Islet precursor cell (in vitro differentiated cells): ENCODE data around the gene POLR3K.

ENCODE experiments used
- DNase-seq: peaks from one replicate; pipeline ENCODE4 v3.0.0-alpha.2; 2018

POLR3K gene

DNA sequence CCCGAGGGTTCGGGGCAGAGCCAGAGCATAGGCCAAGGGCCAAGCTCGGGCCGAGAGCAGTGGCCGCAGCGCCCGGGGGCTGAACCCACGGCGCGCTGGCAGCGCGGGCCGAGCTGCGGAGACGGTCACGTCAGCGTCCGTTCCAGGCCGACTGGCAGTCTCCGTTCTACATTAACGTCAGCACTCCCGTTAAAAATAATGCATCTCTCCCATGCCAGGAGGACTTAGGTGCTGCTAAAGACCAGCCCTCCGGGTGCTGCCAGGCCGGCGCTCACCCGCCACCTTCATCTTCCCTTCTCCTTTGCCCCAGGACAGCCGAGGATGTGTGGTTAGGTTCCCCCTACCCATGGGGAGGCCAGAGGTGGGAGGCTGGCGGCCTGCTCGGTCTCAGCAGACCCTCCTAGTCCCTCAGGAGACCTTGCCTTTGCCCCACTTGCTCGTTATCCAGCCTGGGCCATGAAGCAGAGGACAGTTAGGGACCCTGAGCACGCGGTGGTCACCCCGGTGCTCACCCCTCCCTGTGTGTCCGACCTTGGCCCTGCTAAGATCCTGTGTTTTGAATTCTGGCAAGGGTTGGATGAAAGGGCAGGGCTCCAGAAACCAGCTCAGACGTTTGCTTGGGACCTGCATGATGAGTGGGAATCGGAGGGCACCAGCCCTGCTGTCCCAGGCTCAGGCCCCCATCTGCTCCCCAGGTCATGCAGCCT, 25.2 kb upstream of the POLR3K start:
- no peak for DNase-seq

DNA sequence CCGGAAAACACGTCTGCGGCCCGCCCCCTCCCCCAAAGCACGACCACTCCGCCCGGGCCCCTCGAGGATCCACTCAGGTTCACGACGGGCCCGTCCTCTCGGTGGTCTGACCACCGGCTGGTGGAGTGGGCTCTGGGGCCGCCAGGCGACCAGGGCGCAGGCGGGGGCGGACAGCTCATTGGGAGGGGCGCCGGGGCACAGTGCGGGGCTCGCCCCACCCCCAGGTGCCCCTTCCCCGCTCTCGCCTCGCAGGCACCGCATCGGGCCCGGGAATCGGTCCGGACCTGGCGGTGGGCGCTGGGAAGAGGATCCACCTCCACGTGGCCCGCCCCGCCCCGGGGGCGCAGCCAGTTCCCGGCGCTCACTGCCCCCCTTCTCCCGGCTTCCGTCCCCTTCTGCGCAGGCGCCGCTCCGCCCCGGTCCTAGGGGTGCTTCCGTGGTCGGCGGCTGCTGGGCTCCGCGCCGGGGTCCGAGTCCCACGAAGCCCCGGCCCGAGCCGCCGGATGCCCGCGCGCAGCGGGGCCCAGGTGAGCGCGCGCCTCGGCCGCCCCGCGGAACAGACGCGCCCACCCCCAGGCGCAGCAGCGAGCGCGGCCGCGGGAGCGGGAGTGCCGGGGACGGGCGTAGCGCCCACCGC, 24.5 kb upstream of the POLR3K start, which contains the start of gene MPG:
Gene MPG, plus strand, starts transcription at position 419 of the 637 bp plus-strand sequence. Its CDS starts 85 bp downstream, at position 504.
- peak; percentile 89 for DNase-seq

DNA sequence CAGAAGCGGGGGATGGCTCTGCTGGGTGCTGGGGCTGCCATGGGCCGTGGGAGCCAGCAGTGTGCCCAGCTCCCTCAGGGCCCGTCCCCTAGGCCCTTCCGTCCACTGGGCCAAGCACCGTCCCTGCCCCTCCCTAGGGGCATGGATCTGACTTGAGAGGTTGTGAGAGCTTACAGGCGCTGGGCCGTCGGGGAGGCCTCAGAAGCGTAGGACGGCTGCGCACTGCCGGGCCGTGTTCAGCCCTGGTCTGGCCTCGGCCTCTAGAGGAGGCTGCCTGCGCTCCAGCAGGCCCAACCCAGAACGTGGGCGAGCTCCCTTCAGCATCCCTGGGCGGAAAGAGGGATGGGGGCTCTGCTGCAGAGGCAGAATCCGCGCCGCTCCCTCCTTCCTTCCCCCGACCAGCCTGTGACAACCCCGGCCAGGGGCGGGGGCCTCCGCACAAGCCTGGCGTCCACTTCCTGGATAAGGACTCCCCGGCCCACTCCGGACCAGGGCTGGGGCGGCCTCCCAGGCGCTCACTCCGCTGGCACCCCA, 23.9 kb upstream of the POLR3K start:
- peak; percentile 86 for DNase-seq

DNA sequence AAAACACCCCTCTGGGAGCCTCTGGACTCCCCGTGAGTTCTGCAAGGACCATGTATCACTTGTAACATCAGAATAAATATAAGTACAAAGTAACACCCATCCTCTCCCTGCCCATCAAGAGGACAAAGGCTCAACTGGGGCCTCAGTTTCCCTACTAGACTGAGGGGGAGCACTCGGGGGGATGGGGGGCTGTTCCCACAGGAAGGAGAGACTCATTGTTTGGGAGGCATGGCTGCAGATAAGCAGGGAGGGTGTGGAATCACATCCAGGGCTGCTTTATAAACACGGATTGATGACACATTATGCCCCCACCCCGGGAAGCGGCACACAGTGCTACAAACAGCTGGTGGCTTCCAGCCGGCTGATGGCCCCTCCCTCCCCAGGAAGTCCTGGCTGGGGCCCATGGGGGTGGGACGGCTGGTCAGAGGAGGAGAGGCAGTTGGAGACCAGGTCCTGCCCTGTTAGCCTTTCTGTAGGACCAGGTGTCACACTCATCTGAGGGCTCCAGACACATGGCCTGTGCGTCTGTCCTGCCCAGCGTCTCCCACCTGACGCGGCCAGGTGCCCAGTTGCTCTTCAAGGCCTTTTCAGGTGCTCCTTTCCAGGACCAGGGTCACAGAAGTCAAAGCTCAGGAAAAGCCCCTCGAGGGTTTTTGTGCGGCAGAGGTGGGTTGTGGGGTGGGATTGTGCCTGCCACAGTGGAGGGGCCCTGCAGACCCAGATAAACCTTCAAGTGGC, 23.3 kb upstream of the POLR3K start:
- no peak for DNase-seq

DNA sequence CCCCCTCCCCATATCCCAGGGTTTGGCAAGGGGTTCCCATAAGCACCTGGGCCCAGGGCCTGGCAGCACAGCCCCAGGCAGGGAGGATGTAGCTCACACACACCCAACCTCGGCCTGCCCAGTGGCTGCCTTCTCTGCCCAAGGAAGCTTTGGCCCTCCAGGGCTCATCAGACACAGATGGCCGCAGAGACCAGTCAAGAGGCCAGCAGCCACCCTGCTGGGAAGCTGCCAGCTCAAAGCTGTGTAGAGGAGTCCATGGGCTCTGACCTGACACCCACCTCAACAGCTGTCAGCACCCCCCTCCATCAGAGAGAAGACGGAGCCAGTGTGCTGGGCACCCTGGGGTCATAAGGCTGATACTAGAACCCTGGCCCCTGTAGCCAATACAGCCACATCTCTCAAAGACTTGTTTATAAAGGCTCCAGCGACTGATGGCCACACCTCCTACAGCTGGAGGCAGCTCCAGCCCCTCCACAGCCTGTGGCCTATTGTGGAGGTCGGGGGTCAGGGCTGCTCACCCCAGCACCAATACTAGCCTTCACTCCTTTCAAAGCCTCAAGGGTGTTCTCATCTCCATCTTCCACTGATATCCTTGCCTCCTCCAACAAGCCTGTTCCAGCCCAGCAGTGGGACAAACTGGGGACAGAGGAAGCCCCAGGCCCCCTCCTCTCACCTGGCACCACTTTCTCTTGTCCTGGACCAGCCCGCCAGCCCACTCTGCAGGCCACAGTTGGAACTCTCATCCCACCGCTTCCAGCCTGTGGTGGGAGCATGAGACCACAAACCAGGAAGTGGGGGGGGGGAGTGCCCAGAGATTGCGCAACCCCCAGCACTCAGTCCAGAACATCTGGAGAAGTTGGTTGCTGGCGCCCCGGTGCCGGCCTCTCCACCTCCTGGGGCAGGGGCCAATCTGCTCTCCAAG, 22.4 kb upstream of the POLR3K start:
- peak; percentile 84 for DNase-seq

DNA sequence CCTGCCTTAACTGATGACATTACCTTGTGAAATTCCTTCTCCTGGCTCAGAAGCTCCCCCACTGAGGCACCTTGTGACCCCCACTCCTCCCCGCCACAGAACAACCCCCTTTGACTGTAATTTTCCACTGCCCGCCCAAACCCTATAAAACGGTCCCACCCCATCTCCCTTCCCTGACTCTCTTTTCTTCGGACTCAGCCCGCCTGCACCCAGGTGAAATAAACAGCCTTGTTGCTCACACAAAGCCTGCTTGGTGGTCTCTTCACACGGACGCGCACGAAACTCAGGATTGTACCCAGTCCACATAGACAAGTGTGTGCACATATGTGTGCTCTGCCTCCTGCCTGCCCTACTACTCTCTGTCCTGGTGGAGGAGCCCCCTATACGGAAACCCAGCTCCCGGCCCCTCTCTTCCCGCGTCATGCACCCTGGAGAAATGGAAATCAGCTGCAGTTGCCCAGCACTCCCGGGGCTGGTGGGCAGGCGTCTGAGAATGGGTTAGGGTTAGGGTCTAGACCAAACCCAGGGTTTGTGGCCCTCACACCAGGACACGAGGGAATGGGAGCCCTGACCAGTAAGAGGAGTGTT, 21.4 kb upstream of the POLR3K start:
- DNase-seq: no peak

DNA sequence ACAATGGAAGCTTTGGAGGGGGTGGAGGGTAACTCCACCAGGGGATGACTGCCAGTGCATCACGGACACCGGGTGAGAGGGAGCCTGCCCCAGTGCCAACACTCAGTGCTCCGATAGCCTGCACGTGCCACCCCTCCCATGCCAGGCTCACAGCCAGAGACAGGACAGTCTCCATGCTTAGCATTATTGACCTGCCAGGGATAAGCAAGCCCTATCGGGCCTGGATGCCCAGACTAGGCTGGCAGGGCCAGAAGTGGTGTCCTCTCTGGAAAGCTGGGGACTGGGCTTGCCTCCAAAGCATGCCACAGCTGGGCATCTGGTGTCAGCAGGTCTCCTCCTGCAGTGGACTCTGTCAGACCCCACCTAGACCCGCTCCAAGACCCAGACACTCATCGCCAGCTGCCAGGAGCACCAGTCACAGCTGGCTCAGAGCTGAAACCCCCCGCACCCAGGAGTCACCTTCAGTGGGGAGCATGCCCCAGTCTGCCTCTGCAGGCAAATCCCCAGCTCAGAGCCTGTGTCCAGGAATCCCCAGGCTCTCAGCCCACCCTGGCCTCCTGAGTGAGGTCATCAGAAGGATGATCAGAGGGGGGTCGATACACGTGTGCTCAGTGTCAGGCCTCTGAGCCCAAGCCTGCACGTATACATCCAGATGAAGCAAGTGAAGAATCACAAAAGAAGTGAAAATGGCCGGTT, 20.8 kb upstream of the POLR3K start:
- DNase-seq: no peak

DNA sequence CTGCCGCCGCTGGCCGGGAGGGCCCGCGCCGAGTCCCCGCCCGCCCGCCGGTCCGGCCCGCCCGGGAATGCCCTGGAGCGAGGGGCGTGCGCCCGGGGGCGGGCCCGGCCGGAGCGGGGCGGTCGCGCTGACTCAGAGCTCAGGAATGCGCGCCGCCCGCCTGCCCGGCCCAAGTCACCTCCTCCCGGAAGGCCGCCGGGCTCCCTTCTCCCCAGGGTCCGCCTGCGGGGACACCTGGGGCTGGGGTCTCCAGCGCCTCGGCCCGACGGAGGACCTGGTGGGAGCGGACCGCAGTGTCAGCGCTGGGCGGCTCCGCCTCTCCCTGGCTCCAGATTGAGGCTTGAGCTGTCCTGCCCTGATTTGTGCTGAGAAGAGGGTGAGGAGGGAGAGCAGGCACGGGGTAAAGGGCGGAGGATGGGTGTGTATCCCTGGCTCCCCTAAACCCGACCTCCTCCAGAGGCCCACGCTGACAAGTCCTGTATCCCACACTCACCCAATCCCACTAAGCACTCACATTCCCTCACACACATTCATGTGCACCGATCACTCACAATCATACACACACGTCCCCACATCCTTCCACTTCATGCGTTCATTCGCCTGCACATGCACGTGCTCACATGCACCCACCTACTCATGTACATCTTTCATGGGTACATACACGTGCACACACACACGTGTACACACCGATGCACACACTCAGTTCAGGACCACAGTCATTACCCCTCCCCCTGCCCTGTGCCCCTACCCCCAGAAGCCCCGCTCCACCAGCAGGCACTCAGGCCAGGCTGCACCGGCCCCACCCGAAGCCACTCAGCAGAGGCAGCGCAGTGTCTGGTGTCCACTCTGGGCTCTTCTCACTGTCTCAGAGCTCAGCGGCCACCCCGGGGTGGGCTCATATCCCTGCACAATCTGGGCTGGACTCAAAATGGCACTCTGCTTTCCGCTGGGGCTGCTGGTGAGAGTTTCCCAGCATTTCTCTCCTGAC, 19.4 kb upstream of the POLR3K start, which contains the start of gene RHBDF1:
Gene RHBDF1, minus strand, starts transcription at position 71 of the 988 bp plus-strand sequence. CDS start 7,616 bp downstream, outside the sequence.
- DNase-seq: peak; percentile 85

DNA sequence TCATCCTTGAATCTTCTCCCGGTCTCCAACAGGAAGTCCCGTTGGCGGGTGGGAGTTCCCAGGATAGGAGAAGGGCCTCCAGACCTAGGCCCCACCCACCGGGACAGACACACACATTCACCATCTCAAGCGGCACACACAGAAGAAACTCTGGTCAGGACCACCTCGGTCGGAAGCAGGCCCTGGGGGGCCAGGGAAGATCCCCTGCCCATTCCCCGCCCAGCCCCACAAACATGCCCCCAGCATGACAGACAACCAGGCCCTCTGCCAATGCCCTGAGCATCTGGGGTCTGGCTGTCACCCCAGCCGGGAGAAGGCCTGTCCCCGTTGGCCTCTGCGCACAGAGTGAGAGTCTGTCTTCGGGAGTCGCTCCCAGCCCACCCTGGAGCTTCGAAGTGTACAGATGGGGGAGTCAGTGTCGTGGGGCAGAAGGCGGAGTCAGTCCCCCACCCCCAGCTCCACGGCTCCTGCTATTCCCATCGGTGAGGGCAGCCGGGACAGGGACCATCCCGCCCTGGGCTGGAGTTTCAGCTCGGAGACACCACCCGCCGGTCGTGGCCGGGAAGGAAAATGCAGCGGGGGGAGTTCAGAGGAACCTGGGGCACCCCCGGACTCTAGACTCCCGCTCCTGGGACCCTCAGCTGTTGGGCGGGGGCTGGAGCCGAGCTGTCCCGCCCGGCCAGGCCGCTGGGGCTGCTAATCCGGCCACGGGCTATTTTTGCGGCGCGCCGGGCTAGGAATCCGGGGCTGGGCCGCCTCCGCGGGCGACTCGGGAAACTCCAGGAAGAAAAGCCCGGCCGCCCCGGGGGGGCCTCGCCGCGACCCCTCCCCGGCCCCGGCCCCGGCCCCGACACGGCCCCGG, 18.4 kb upstream of the POLR3K start:
- peak; percentile 97 for DNase-seq

DNA sequence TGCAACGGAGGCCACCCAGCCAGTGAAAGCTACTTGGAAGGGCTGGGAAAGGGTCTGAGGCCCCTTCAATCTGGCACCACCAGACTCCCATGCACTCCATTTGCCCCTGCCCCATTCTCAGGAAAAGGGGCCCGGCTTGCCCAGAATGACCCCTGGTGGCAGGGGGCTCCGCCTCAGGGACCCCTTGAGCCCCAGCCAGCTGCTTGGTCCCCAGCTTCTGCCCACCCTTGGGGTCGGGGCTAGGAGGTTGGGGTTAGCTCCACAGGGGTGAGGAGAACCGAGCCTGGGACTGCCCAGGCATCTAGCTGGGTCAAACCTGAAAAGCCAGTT, 17.8 kb upstream of the POLR3K start:
- no peak for DNase-seq

DNA sequence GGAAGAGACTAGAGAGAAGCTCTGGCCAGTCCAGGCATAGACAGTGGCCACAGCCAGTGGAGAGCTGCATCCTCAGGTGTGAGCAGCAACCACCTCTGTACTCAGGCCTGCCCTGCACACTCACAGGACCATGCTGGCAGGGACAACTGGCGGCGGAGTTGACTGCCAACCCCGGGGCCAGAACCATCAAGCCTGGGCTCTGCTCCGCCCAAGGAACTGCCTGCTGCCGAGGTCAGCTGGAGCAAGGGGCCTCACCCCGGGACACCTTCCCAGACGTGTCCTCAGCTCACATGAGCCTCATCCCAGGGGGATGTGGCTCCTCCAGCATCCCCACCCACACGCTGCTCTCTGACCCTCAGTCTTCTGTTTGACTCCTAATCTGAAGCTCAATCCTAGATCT, 15.8 kb upstream of the POLR3K start:
- DNase-seq: no peak

DNA sequence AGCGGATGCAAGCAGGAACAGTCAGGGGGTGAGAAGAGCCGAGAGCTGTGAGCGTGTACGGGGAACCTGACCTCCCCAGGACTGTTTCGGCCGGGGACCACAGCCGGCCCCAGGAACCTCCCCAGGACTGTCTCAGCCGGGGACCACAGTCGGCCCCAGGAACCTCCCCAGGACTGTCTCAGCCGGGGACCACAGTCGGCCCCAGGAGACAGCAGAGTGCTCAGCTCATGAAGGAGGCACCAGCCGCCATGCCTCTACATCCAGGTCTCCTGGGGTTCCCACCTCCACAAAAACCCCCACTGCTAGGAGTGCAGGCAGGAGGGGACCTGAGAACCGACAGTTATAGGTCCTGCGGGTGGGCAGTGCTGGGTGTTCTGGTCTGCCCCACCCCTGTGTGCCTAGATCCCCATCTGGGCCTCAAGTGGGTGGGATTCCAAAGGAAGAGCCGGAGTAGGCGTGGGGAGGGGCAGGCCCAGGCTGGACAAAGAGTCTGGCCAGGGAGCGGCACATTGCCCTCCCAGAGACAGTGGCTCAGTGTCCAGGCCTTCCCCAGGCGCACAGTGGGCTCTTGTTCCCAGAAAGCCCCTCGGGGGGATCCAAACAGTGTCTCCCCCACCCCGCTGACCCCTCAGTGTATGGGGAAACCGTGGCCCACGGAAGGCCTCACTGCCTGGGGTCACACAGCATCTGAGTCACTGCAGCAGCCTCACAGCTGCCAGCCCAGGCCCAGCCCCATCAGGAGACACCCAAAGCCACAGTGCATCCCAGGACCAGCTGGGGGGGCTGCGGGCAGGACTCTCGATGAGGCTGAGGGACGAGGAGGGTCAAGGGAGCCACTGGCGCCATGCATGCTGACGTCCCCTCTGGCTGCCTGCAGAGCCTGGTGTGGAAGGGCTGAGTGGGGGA, 14.7 kb upstream of the POLR3K start:
- DNase-seq: no peak

DNA sequence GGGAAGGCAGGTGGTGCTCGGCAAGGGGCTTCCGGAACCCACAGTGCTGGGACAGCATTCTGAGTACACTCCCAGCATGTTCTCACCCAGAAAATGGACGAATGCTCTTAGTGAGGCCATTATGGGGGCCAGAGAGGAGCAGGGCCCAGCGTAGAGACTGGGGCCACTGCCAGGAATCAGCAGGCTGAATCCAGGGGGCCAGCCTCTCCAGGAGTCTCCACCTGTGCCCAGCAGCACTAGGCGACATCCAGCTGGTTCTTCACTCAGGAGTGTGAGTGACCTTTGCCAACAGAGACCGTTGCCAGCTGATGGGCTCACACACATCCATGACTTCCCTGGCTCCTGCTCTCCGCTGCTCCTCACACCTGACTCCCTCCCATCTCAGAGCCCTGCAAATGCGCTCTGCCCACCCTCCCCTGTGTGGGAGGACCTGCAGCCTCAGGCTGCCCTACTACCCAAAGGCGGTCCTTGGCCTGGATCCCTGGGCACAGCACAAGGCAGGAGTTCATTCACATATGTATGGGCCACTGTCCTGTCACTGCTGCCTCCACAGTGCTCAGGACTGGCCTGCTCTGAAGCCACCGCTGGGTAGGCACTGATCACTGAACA, 13.9 kb upstream of the POLR3K start:
- no peak for DNase-seq

DNA sequence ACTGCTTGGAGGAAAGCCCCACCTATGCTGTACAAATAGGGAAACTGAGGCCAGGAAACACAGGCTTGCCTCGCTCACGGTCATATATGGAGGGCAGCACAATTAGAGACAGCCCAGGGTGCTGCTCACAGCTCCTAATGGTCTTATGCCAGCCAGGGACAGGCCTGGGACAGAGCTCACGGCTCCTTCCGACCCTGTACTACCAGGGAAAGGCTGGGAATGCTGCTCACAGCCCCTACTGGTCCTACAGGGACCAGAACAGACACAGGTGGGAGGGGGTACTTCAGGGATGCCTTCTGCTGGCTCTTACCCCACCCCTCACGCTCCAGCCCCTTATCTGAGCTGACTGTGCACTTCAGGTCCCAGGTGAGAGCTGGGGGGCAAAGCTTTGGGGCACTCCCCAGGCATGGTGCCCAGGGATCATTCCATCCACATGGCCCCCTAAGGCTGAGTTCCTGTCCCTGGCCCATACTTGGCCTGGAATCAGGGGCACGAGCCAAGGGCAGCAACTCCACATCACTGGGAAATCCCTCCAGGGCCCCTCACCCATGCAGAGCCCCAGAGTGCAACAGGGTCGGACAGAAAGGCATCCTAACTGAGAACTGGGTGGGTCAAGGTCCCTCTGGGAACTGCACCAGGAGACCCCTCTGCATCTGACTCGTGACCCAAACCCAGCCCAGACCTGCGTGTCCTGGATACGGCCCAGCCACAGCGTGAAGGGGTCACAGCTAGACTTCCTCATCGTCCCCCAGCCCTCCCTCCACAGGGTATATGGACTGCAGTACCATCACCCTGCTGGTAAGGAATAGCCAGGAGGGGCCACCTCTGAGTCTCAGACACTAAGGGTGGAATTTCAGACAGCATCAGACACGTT, 13.1 kb upstream of the POLR3K start:
- DNase-seq: no peak

DNA sequence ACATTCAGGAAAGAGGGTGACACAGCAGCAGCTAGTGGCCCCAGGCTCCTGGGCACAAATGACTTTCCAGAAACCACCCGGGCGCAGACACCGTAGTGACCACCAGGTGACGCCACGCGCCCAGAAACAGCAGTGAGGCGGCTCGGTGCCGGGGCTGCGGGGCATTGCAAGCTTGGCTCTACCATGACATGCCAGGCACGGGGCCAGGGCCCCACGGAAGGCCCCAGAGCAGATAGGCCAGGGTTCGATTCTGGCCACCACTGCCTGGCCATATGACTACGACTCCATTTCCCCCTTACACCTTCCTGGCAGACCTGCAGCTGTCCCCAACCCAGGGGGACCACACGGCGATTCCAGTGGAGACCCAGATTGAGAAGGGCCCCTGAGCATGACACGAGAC, 12.3 kb upstream of the POLR3K start:
- peak; percentile 89 for DNase-seq

DNA sequence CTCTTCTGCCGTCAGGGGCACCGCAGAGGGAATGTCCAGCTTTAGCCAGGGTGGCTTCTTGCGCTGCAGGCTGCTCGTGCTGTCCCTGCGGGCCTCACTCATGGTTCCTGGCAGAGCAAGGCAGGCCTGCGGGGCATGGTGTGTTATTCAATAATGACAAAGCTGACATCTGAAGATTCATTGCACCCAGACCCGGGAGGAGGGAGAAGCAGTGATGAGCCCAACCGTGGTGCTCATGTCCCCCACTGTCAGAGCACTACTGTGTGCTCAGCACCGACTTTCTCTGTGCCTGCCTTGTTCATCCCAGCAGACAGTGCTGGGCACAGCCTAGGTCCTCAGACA, 11.5 kb upstream of the POLR3K start:
- no peak for DNase-seq
